PC-3 (cell line): ENCODE measurements around the gene DSG2. TPM values are rescaled to one million over a fixed set of nuclear protein-coding genes. Genes with fewer than 3 reads are reported as not detected.

Source experiments
- ATAC-seq: fragments of 200-7000 bp; cut with Tn5 transposase; 2 replicates; pipeline ENCODE4 v1.9.1; 2020; ENCODE audit warnings: mild to moderate bottlenecking, moderate library complexity
- BruUV-seq: library from RNA; stranded (reverse); fragments of 400-500 nt; replicated peaks from 2 replicates; lab custom pipeline; 2021; lab: Mats Ljungman, UMichigan
- CTCF ChIA-PET: fragments of 300-600 bp; sonication (Branson Sonifier 250); formaldehyde crosslinking; loops from one replicate; lab custom pipeline; 2022; ENCODE audit warnings: antibody characterized with exemption; lab: Charles Lee
- POLR2A ChIA-PET: fragments of 300-600 bp; sonication (Branson Sonifier 250); formaldehyde crosslinking; loops from one replicate; lab custom pipeline; 2022; ENCODE audit warnings: antibody characterized with exemption; ENCODE audit not compliant: unreplicated experiment; lab: Charles Lee
- DNase-seq: peaks from one replicate; pipeline ENCODE4 v3.0.0-alpha.2; 2015
- H2AFZ ChIP-seq: fragments of 300-600 bp; sonication (generic); 2 replicates; pipeline ENCODE4 v1.6.0; 2016; ENCODE audit warnings: antibody characterized with exemption, low read length
- H3F3A ChIP-seq: fragments of 300-600 bp; sonication (generic); one replicate; pipeline ENCODE4 v1.6.0; 2017; ENCODE audit warnings: antibody characterized with exemption, low read length, control low read depth, mild to moderate bottlenecking; ENCODE audit not compliant: unreplicated experiment
- H3K27ac ChIP-seq: fragments of 300-600 bp; sonication (generic); 2 replicates; pipeline ENCODE4 v1.5.1; 2016; ENCODE audit warnings: mild to moderate bottlenecking, low read length
- H3K27me3 ChIP-seq: fragments of 300-600 bp; sonication (generic); 2 replicates; pipeline ENCODE4 v1.6.1; 2016; ENCODE audit warnings: low read length, mixed read lengths
- H3K36me3 ChIP-seq: fragments of 300-600 bp; sonication (generic); 2 replicates; pipeline ENCODE4 v1.6.1; 2016; ENCODE audit warnings: low read depth, mixed run types, low read length, mixed read lengths
- H3K4me1 ChIP-seq: fragments of 300-600 bp; sonication (generic); 2 replicates; pipeline ENCODE4 v1.5.1; 2016; ENCODE audit warnings: low read length; ENCODE audit not compliant: insufficient read depth
- H3K4me2 ChIP-seq: fragments of 300-600 bp; sonication (generic); 2 replicates; pipeline ENCODE4 v1.6.0; 2016; ENCODE audit warnings: low read length
- H3K4me3 ChIP-seq: fragments of 300-600 bp; sonication (generic); 2 replicates; pipeline ENCODE4 v1.5.1; 2016; ENCODE audit warnings: mild to moderate bottlenecking, low read length, mixed read lengths
- H3K79me2 ChIP-seq: fragments of 300-600 bp; sonication (generic); 2 replicates; pipeline ENCODE4 v1.6.1; 2017; ENCODE audit warnings: low read length, mixed read lengths
- H3K9ac ChIP-seq: fragments of 300-600 bp; sonication (generic); 2 replicates; pipeline ENCODE4 v1.6.0; 2016; ENCODE audit warnings: mild to moderate bottlenecking, low read length
- H3K9me2 ChIP-seq: fragments of 300-600 bp; sonication (generic); replicated peaks from 2 replicates; pipeline ENCODE4 v1.6.1; 2016; ENCODE audit warnings: mixed run types, low read length, mixed read lengths
- H3K9me3 ChIP-seq: fragments of 300-600 bp; sonication (generic); 2 replicates; pipeline ENCODE4 v1.6.1; 2016; ENCODE audit warnings: low read length, mixed read lengths
- H4K20me1 ChIP-seq: fragments of 300-600 bp; sonication (generic); 2 replicates; pipeline ENCODE4 v1.6.1; 2016; ENCODE audit warnings: low read length, mixed read lengths
- CTCF ChIP-seq: fragments of 300-600 bp; sonication (generic); conservative IDR thresholded peaks from 2 replicates; pipeline ENCODE4 v1.5.1; 2017; ENCODE audit warnings: antibody characterized with exemption, low read depth, mild to moderate bottlenecking, low read length
- EZH2 ChIP-seq: fragments of 300-600 bp; sonication (generic); IDR thresholded peaks from one replicate; pipeline ENCODE4 v1.6.1; 2017; ENCODE audit warnings: antibody characterized with exemption, mild to moderate bottlenecking, low read length; ENCODE audit not compliant: unreplicated experiment
- EZH2phosphoT487 ChIP-seq: fragments of 300-600 bp; sonication (generic); IDR thresholded peaks from 2 replicates; pipeline ENCODE4 v1.6.1; 2018; ENCODE audit warnings: mild to moderate bottlenecking, antibody characterized with exemption, low read length, borderline replicate concordance
- intact Hi-C: fragments of 100-400 bp; cut with micrococcal nuclease; formaldehyde crosslinking; loops from 2 replicates; pipeline ENCODE4 v1.9.0; 2023
- total RNA-seq: library from RNA; depleted of rRNA; stranded (reverse); fragments of >200 nt; gene quantifications from 2 replicates; pipeline ENCODE4 v1.2.3, GENCODE V29; 2014

Gene DSG2
- total RNA-seq, 1 experiment from 2014 or later: 17.2 TPM

- no peak overlapping the region for H3K4me3 ChIP-seq
These were observed 15.4 kb downstream of the DSG2 start for GRCh38 chr18:31513189-31513935.

GRCh38 chr18:31516437-31516836, 18.5 kb downstream of the DSG2 start:
- peaks cover 18% of the 10 kb centered on the region for H3K79me2 ChIP-seq
- H3K27ac ChIP-seq: no peak overlapping the region
- ChIA-PET CTCF (no interaction called here), POLR2A (no interaction called here)
- TF ChIP-seq CTCF: no peak
- no peak for TF ChIP-seq EZH2phosphoT487
- intact Hi-C loops: no loop called here
- H3F3A ChIP-seq: no peaks in the 10 kb centered on the region
- H3K4me3 ChIP-seq: no peak overlapping the region
- H3K9ac ChIP-seq: no peak overlapping the region
- DNase-seq: no peak
- H3K9me2 ChIP-seq: no peaks in the 10 kb centered on the region
- no TSS peak for BruUV-seq
- no peak overlapping the region for H2AFZ ChIP-seq
- no peaks in the 10 kb centered on the region for H3K27me3 ChIP-seq
- H3K4me2 ChIP-seq: no peak overlapping the region
- no peaks in the 10 kb centered on the region; the same call in 1 of the 2 replicates for H3K36me3 ChIP-seq
- peaks cover 25% of the 10 kb centered on the region for H3K4me1 ChIP-seq
- no peaks in the 10 kb centered on the region for H3K9me3 ChIP-seq
- no peak for ATAC-seq
- H4K20me1 ChIP-seq: no peaks in the 10 kb centered on the region

More at GRCh38 chr18:31513189-31513935, 15.4 kb downstream of the DSG2 start:
- Histone ChIP-seq H3K36me3 (no peaks in the 10 kb centered on the region), H3K4me2 (peak overlapping the region; percentile 64), H3K9me2 (no peaks in the 10 kb centered on the region), H3F3A (no peaks in the 10 kb centered on the region), H3K79me2 (peaks cover 40% of the 10 kb centered on the region), H3K4me1 (peaks cover 45% of the 10 kb centered on the region), H3K27ac (peak overlapping the region; percentile 83), H2AFZ (no peak overlapping the region), H3K9ac (peak overlapping the region; percentile 41), H3K27me3 (no peaks in the 10 kb centered on the region), H3K9me3 (no peaks in the 10 kb centered on the region), H4K20me1 (no peaks in the 10 kb centered on the region)
- no TSS peak for BruUV-seq
- ChIA-PET POLR2A (interaction anchor here (0.6 to 0.7 kb wide), 3 partner anchors 18 to 686 kb away, joined by 3 to 4 read pairs (median 3); no protein-coding TSS in a partner anchor), CTCF (interaction anchor here (0.9 kb wide), 1 partner anchor 129 kb away, joined by 3 read pairs; no protein-coding TSS in a partner anchor)
- ATAC-seq: peak; percentile 80
- intact Hi-C loops: loop anchor here (2.0 to 5.0 kb wide), 2 partner anchors 186 to 409 kb away; no protein-coding TSS in a partner anchor
- TF ChIP-seq CTCF: no peak
- no peak for TF ChIP-seq EZH2phosphoT487
- no peak for TF ChIP-seq EZH2
- peak; percentile 74 for DNase-seq

- Histone ChIP-seq H3K9me2 (no peaks in the 10 kb centered on the region), H3F3A (no peaks in the 10 kb centered on the region), H3K9me3 (no peaks in the 10 kb centered on the region), H3K79me2 (no peaks in the 10 kb centered on the region), H3K27me3 (no peaks in the 10 kb centered on the region), H4K20me1 (no peaks in the 10 kb centered on the region), H3K9ac (no peak overlapping the region), H2AFZ (no peak overlapping the region), H3K36me3 (no peaks in the 10 kb centered on the region; the same call in 1 of the 2 replicates), H3K27ac (no peak overlapping the region), H3K4me2 (no peak overlapping the region), H3K4me3 (no peak overlapping the region), H3K4me1 (no peaks in the 10 kb centered on the region)
- no peak for TF ChIP-seq EZH2phosphoT487
- TF ChIP-seq EZH2: no peak
- TF ChIP-seq CTCF: no peak
- ATAC-seq (no peak), DNase-seq (no peak)
- ChIA-PET CTCF (no interaction called here), POLR2A (no interaction called here)
- intact Hi-C loops: no loop called here
- BruUV-seq: no TSS peak
These were observed 28.4 kb downstream of the DSG2 start for GRCh38 chr18:31526374-31526773.
